SHP77 (cell line): Measurements from ENCODE around the gene ZNF668.
"Not testable (repeated sequence)": the region's sequence is repeated elsewhere in the genome, so short reads cannot be mapped to it uniquely, and the experiment has no call there.

ENCODE experiments used
- DNase-seq, 2 experiments: peaks; one replicate each; lab custom pipeline; 2025; lab: John Stamatoyannopoulos, UW

ZNF668 gene

DNA sequence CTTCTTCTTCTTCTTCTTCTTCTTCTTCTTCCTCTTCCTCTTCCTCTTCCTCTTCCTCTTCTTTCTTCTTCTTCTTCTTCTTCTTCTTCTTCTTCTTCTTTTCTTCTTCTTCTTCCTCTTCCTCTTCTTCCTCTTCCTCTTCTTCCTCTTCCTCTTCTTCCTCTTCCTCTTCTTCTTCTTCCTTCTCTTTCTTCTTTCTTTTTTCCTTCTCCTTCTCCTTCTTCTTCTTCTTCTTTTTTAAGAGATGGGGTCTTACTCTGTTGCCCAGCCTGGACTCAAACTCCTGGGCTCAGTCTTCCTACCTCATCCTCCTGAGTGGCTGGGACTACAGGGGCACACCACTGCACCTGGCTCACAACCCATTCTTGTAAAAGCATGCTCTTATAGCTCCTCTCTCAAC, 60.7 kb downstream of the ZNF668 start:
- not testable (repeated sequence) for DNase-seq

DNA sequence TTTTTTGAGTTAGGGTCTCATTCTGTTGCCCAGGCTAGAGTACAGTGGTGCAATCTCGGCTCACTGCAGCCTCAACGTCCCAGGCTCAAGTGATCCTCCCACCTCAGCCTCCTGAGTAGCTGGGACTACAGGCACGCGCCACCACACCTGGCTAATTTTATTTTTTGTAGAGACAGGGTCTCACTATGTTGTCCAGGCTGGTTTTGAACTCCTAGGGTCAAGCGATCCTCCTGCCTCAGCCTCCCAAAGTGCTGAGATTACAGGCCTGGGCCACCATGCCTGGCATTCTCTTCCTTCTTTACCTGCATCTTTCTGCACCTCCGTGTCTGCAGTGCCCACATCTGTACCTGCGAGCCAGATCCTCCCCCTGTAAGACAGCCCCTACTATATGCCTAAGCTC, 62.2 kb downstream of the ZNF668 start:
- DNase-seq = not testable (repeated sequence)
